ENCODE data around the gene CCDC141. TPM values are rescaled to one million over a fixed set of nuclear protein-coding genes. Genes with fewer than 3 reads are reported as not detected.

CCDC141 gene
- total RNA-seq, 2 experiments from 2014 or later, result 10.8 to 14.6 TPM

GRCh38 chr2:178865999-178866398 is 183.9 kb downstream of the CCDC141 start:
- CTCF ChIA-PET, result interaction anchor here (1.1 kb wide), 1 partner anchor 21 kb away, joined by 4 read pairs; no protein-coding TSS in a partner anchor
- Mint-ChIP-seq H3K27ac (no peak overlapping the region), H3K27me3 (no peaks in the 10 kb centered on the region), H3K4me3 (no peak overlapping the region), H3K9me3 (no peaks in the 10 kb centered on the region), H3K4me1 (peaks cover 20% of the 10 kb centered on the region), H3K36me3 (ENCODE audit: low read depth) (peaks cover 7% of the 10 kb centered on the region)
- POLR2A ChIA-PET, result no interaction called here
- no peak for DNase-seq

- POLR2A ChIA-PET, result no interaction called here
- CTCF ChIA-PET, result interaction anchor here (1.1 kb wide), 1 partner anchor 20 kb away, joined by 4 read pairs; no protein-coding TSS in a partner anchor
Measured at GRCh38 chr2:178865146-178865936, 184.6 kb downstream of the CCDC141 start.

DNA sequence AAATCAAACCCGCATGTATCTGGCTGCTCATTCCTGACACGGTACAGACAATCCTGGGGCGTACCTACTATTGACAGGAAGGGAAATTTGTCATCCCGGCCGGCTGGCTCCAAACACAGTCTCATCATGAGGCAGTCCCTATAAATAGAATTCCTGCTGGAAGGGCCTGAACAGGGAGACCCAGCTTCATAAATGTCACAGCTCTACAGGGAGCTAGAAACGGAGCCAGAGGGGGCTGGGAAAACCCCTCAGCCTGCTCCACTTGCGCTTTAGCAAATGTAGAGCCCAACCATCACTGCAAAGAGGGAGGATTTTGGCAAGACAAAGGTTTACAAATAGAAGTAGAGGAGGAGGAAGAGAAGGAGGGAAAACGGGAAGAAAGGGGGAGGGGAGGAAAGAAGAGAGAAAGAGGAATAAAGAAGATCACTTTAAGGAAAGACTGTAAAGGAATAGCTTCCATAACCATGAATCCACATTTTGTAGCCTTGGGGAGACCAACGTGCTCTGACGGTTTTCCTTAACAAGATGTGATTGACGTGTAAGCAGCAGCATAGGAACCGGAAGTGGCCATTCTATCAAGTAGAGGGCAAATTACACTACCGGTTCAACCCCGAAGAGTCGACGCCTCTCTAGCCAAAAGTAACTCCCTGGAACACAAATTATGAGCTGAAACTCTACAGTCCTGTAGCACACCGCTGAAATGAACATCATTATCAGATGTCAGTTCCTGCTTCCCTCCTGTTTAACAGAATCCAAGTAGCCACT is 185.9 kb downstream of the CCDC141 start:
- peaks cover 11% of the 10 kb centered on the region for H3K4me1 Mint-ChIP-seq
- DNase-seq, result no peak
- H3K27ac Mint-ChIP-seq, result no peak overlapping the region
- H3K4me3 Mint-ChIP-seq, result no peak overlapping the region
- CTCF ChIA-PET, result interaction anchor here (0.5 kb wide), 1 partner anchor 1995 kb away, joined by 3 read pairs; no protein-coding TSS in a partner anchor
- H3K9me3 Mint-ChIP-seq, result no peaks in the 10 kb centered on the region
- H3K27me3 Mint-ChIP-seq, result no peaks in the 10 kb centered on the region
- H3K36me3 Mint-ChIP-seq (ENCODE audit: low read depth), result peaks cover 10% of the 10 kb centered on the region
- POLR2A ChIA-PET, result no interaction called here

More at GRCh38 chr2:178865146-178865936, 184.6 kb downstream of the CCDC141 start:
- H3K36me3 Mint-ChIP-seq (ENCODE audit: low read depth), result peaks cover 10% of the 10 kb centered on the region
- peaks cover 14% of the 10 kb centered on the region for H3K4me1 Mint-ChIP-seq
- H3K27me3 Mint-ChIP-seq, result no peaks in the 10 kb centered on the region
- no peaks in the 10 kb centered on the region for H3K9me3 Mint-ChIP-seq
- H3K27ac Mint-ChIP-seq, result no peak overlapping the region
- no peak overlapping the region for H3K4me3 Mint-ChIP-seq
- no peak for DNase-seq

- H3K27me3 Mint-ChIP-seq, result no peaks in the 10 kb centered on the region
- ChIA-PET POLR2A (no interaction called here), CTCF (no interaction called here)
- no peak overlapping the region for H3K27ac Mint-ChIP-seq
- H3K4me1 Mint-ChIP-seq, result peaks cover 11% of the 10 kb centered on the region
- H3K9me3 Mint-ChIP-seq, result no peaks in the 10 kb centered on the region
- DNase-seq, result no peak
- H3K36me3 Mint-ChIP-seq (ENCODE audit: low read depth), result peaks cover 10% of the 10 kb centered on the region
- H3K4me3 Mint-ChIP-seq, result no peak overlapping the region
Measured at GRCh38 chr2:178863130-178863855, 186.6 kb downstream of the CCDC141 start.

DNA sequence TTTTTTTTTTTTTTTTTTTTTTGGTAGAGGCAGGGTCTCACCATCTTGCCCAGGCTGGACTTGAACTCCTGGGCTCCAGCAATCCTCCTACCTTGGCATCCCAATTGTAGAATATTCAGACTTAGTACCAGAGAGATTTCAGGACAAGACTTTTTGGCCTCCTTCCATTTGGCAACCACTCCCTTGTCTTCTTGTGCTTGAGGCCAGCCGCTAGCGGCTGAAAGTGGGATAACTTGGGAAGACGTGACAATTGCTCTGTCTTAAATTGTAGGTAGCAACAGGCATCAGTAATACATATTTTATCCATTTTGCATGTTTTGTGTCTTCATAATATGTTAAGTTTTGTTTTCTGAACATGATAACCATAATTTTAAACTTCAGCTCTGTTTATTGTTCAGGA is 189.4 kb downstream of the CCDC141 start:
- Mint-ChIP-seq H3K9me3 (no peaks in the 10 kb centered on the region), H3K4me3 (no peak overlapping the region), H3K36me3 (ENCODE audit: low read depth) (peaks cover 8% of the 10 kb centered on the region), H3K27ac (no peak overlapping the region), H3K4me1 (peaks cover 11% of the 10 kb centered on the region), H3K27me3 (no peaks in the 10 kb centered on the region)
- no peak for DNase-seq
- CTCF ChIA-PET, result no interaction called here
- POLR2A ChIA-PET, result no interaction called here

GRCh38 chr2:178859730-178860129 is 190.2 kb downstream of the CCDC141 start:
- ChIA-PET POLR2A (no interaction called here), CTCF (no interaction called here)
- DNase-seq, result no peak
- Mint-ChIP-seq H3K4me3 (no peak overlapping the region), H3K27ac (no peak overlapping the region), H3K9me3 (no peaks in the 10 kb centered on the region), H3K27me3 (no peaks in the 10 kb centered on the region), H3K4me1 (peaks cover 9% of the 10 kb centered on the region), H3K36me3 (ENCODE audit: low read depth) (peaks cover 4% of the 10 kb centered on the region)

GRCh38 chr2:178858896-178859625 is 190.9 kb downstream of the CCDC141 start:
- peaks cover 9% of the 10 kb centered on the region for H3K4me1 Mint-ChIP-seq
- ChIA-PET CTCF (no interaction called here), POLR2A (no interaction called here)
- DNase-seq, result no peak
- peaks cover 4% of the 10 kb centered on the region for H3K36me3 Mint-ChIP-seq (ENCODE audit: low read depth)
- no peak overlapping the region for H3K4me3 Mint-ChIP-seq
- H3K27ac Mint-ChIP-seq, result no peak overlapping the region
- no peaks in the 10 kb centered on the region for H3K9me3 Mint-ChIP-seq
- no peaks in the 10 kb centered on the region for H3K27me3 Mint-ChIP-seq

GRCh38 chr2:178855151-178855550 is 194.8 kb downstream of the CCDC141 start:
- ChIA-PET POLR2A (no interaction called here), CTCF (interaction anchor here (0.6 kb wide), 1 partner anchor 39 kb away, joined by 3 read pairs; no protein-coding TSS in a partner anchor)
- no peaks in the 10 kb centered on the region for H3K4me1 Mint-ChIP-seq
- DNase-seq, result no peak
- H3K4me3 Mint-ChIP-seq, result no peak overlapping the region
- no peak overlapping the region for H3K27ac Mint-ChIP-seq
- no peaks in the 10 kb centered on the region for H3K9me3 Mint-ChIP-seq
- no peaks in the 10 kb centered on the region for H3K36me3 Mint-ChIP-seq (ENCODE audit: low read depth)
- no peaks in the 10 kb centered on the region for H3K27me3 Mint-ChIP-seq

GRCh38 chr2:178848335-178848734 is 201.6 kb downstream of the CCDC141 start:
- CTCF ChIA-PET, result no interaction called here

DNA sequence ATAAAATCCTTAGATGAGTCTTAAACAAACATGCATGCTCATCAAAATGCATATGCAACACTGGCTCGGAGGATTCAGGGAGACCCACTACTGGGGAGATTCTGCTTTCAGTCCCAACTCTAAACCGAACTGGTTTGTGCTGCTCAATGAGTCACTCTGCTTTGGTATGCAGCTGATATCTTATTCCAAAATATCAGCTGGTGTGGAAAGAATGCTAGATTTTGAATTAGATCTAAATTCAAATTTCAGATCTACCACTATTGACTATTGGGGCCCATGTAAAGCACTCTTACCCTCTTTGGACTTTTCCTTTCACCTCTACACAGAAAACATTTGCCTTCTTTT is 203.5 kb downstream of the CCDC141 start:
- CTCF ChIA-PET, result no interaction called here
- H3K36me3 Mint-ChIP-seq (ENCODE audit: low read depth), result peaks cover 10% of the 10 kb centered on the region
- H3K27ac Mint-ChIP-seq, result no peak overlapping the region
- POLR2A ChIA-PET, result no interaction called here
- H3K27me3 Mint-ChIP-seq, result no peaks in the 10 kb centered on the region
- no peaks in the 10 kb centered on the region for H3K4me1 Mint-ChIP-seq
- no peak for DNase-seq
- no peak overlapping the region for H3K4me3 Mint-ChIP-seq
- no peaks in the 10 kb centered on the region for H3K9me3 Mint-ChIP-seq

More at GRCh38 chr2:178848335-178848734, 201.6 kb downstream of the CCDC141 start:
- POLR2A ChIA-PET, result no interaction called here
- H3K27me3 Mint-ChIP-seq, result no peaks in the 10 kb centered on the region
- DNase-seq, result no peak
- no peak overlapping the region for H3K27ac Mint-ChIP-seq
- H3K4me3 Mint-ChIP-seq, result no peak overlapping the region
- no peaks in the 10 kb centered on the region for H3K4me1 Mint-ChIP-seq
- no peaks in the 10 kb centered on the region for H3K9me3 Mint-ChIP-seq
- H3K36me3 Mint-ChIP-seq (ENCODE audit: low read depth), result peaks cover 10% of the 10 kb centered on the region

DNA sequence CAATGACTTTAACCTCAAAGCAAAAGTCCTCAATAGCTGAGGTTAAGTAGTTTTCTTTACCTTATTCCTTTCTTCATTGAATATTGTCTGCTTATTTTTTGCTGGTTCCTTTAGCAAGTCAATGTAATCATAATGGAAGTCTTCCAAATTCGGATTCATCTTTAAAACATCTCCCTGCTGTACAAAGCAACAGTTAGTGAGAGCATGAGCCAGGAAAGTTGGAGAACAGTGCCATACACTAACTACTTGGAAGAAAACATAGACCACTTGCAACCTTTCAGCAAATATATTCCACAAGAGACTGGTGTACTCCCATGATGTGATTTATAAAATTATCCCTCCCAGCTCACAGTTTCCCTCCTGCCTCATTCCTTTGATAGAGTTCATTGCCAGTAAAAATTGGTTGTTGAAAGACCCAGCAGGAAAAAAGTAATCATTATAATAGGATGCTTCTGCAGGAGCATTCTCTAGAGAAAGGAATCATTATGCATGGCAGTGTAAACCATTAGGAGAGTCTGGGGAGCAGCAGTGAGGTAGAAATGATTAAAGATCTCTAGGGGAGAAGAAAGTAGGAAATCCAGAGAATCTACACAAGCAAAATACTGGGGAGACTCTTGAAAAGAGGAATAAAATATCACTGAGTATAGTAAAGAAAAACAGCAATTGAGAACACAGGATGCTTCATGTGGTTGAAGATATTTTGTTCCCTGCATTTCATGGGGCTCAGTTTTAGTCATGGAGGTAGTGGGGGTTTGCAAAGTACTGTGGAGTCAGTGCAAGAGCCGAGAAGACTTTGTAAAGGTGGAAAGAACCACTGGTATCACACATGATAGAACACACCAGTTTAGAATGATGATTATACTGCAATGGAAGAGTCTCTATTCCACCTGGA is 204.1 kb downstream of the CCDC141 start:
- no peaks in the 10 kb centered on the region for H3K9me3 Mint-ChIP-seq
- no peak overlapping the region for H3K4me3 Mint-ChIP-seq
- H3K27ac Mint-ChIP-seq, result no peak overlapping the region
- peaks cover 10% of the 10 kb centered on the region for H3K36me3 Mint-ChIP-seq (ENCODE audit: low read depth)
- ChIA-PET POLR2A (no interaction called here), CTCF (interaction anchor here (0.9 kb wide), 1 partner anchor 20 kb away, joined by 4 read pairs; no protein-coding TSS in a partner anchor)
- DNase-seq, result no peak
- H3K4me1 Mint-ChIP-seq, result no peaks in the 10 kb centered on the region
- no peaks in the 10 kb centered on the region for H3K27me3 Mint-ChIP-seq

GRCh38 chr2:178844701-178845100 is 205.2 kb downstream of the CCDC141 start:
- CTCF ChIA-PET, result interaction anchor here (0.9 kb wide), 1 partner anchor 21 kb away, joined by 4 read pairs; no protein-coding TSS in a partner anchor
- no peaks in the 10 kb centered on the region for H3K27me3 Mint-ChIP-seq
- POLR2A ChIA-PET, result no interaction called here
- no peak overlapping the region for H3K27ac Mint-ChIP-seq
- no peak for DNase-seq
- H3K4me3 Mint-ChIP-seq, result no peak overlapping the region
- H3K4me1 Mint-ChIP-seq, result no peaks in the 10 kb centered on the region
- no peaks in the 10 kb centered on the region for H3K9me3 Mint-ChIP-seq
- peaks cover 10% of the 10 kb centered on the region for H3K36me3 Mint-ChIP-seq (ENCODE audit: low read depth)

All from activated CD4-positive, alpha-beta T cell treated with anti-CD3 and anti-CD28 coated beads, Interleukin-2, amount 10 ng/mL, durations not matched to agents 7 days and 5 days (primary cell).